ENCODE results near the gene DCAF11. TPM values are rescaled to one million over a fixed set of nuclear protein-coding genes. Genes with fewer than 3 reads are reported as not detected.

The DCAF11 gene
- total and polyA plus RNA-seq, 2 of the 13 experiments (the other 11 are each of a cell fraction or from before 2014, with no cell fraction given), result 150 to 257 TPM

- no peak for TF ChIP-seq ZNF678 (CRISPR knock-in tag; IDR thresholded peaks at IDR 0.05)
- no peak for TF ChIP-seq ZNF17 (CRISPR knock-in tag; IDR thresholded peaks at IDR 0.05)
- TF ChIP-seq CHD2 (IDR thresholded peaks at IDR 0.05; ENCODE audit: low read depth, low read length), result no peak
- no peak for TF ChIP-seq EHMT2 (IDR thresholded peaks at IDR 0.05; ENCODE audit: borderline replicate concordance, low read depth, low read length)
- TF ChIP-seq NR2F1 (CRISPR knock-in tag; IDR thresholded peaks at IDR 0.05), result no peak; a peak in 1 of 4 replicates
- TF ChIP-seq SOX5 (CRISPR knock-in tag; IDR thresholded peaks at IDR 0.05; ENCODE audit: borderline replicate concordance), result peak; percentile 7
- no peak; the same call in none of the 2 replicates for TF ChIP-seq ZNF547 (CRISPR knock-in tag; IDR thresholded peaks at IDR 0.05)
- no peak; the same call in 1 of the 2 replicates for TF ChIP-seq ZHX2 (IDR thresholded peaks at IDR 0.05; ENCODE audit: low read depth)
- no peak for TF ChIP-seq ZHX2 (CRISPR knock-in tag; IDR thresholded peaks at IDR 0.05; ENCODE audit: borderline replicate concordance)
- peak; percentile 71 for TF ChIP-seq FOXO1 (CRISPR knock-in tag; IDR thresholded peaks at IDR 0.05)
- no peak; the same call in 1 of the 2 replicates for TF ChIP-seq NFE2L1 (CRISPR knock-in tag; IDR thresholded peaks at IDR 0.05; ENCODE audit: borderline replicate concordance)
- peak; percentile 45; the same call in 1 of the 2 replicates for TF ChIP-seq ZNF567 (CRISPR knock-in tag; IDR thresholded peaks at IDR 0.05; ENCODE audit: borderline replicate concordance)
- TF ChIP-seq PATZ1 (CRISPR knock-in tag; IDR thresholded peaks at IDR 0.05), result peak; percentile 63; the same call in 1 of the 2 replicates
- TF ChIP-seq MTA1 (CRISPR knock-in tag; IDR thresholded peaks at IDR 0.05; ENCODE audit: borderline replicate concordance), result peak; percentile 52; the same call in 1 of the 2 replicates
- TF ChIP-seq, protein P1, sequence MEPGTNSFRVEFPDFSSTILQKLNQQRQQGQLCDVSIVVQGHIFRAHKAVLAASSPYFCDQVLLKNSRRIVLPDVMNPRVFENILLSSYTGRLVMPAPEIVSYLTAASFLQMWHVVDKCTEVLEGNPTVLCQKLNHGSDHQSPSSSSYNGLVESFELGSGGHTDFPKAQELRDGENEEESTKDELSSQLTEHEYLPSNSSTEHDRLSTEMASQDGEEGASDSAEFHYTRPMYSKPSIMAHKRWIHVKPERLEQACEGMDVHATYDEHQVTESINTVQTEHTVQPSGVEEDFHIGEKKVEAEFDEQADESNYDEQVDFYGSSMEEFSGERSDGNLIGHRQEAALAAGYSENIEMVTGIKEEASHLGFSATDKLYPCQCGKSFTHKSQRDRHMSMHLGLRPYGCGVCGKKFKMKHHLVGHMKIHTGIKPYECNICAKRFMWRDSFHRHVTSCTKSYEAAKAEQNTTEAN (CRISPR knock-in tag; conservative IDR thresholded peaks at IDR 0.05), result no peak; the same call in 1 of the 2 replicates
- TF ChIP-seq TP53 (CRISPR knock-in tag; conservative IDR thresholded peaks at IDR 0.05), result peak; percentile 77
- TF ChIP-seq CBX5 (CRISPR knock-in tag; IDR thresholded peaks at IDR 0.05; ENCODE audit: borderline replicate concordance), result 0 out of 2 replicates have a peak, but pooled peaks have one; percentile 39
- TF ChIP-seq IRX3 (CRISPR knock-in tag; IDR thresholded peaks at IDR 0.05; ENCODE audit: borderline replicate concordance, low read depth), result no peak
- TF ChIP-seq ZNF343 (CRISPR knock-in tag; IDR thresholded peaks at IDR 0.05), result no peak; the same call in 1 of the 2 replicates
- TF ChIP-seq PCBP2 (optimal IDR thresholded peaks at IDR 0.05; ENCODE audit: low read depth, low read length, poor library complexity, severe bottlenecking), result peak; percentile 14
Measured at GRCh38 chr14:24146978-24147760, 32.6 kb downstream of the DCAF11 start, which contains the start of gene RNF31 (continued).
